GM15510 (cell line): ENCODE data around the gene AQP5.

Experiments used
- POLR2A ChIP-seq: IDR thresholded peaks from 3 replicates; pipeline ENCODE4 v1.6.1; 2011; ENCODE audit warnings: borderline replicate concordance; ENCODE audit not compliant: insufficient read length; ENCODE audit errors: extremely low read depth

AQP5 gene

GRCh38 chr12:49953961-49954846, 7.5 kb upstream of the AQP5 start:
- no peak for TF ChIP-seq POLR2A

DNA sequence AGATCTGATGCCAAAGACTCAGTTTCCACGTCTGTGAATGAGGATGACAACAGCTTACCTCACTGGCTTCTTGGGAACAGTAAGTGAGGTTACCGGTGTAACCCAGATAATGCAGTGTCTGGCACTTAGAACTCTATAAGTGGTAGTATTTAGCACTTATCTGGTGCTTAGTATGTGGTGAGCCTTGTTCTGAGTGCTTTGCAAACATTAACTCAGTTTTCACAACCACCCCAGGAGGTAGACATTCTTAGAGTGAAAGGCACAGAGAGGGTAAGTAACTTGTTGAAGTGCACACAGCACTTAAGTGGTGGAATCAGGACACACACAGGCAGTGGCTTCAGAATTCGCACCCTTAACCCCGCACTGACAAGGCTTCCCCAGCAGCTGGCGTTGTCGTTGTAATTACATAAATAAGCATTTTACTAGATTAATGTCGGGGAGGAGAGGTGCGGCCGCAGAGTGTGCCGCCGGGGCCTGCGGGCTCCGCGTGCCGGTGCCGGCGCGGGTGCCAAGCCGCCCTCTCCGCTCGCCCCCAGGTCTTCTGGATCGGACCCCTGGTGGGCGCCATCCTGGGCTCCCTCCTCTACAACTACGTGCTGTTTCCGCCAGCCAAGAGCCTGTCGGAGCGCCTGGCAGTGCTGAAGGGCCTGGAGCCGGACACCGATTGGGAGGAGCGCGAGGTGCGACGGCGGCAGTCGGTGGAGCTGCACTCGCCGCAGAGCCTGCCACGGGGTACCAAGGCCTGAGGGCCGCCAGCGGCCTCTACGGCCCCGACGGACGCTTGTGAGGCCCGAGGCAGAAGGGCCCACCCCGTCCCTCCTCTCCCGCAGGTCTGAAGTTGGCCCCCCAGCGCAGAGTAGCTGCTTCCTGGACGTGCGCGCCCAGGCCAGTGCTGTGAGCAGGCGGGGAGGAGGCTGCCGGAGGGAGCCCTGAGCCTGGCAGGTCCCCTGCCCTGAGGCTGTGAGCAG, 6.5 kb upstream of the AQP5 start:
- no peak for TF ChIP-seq POLR2A

DNA sequence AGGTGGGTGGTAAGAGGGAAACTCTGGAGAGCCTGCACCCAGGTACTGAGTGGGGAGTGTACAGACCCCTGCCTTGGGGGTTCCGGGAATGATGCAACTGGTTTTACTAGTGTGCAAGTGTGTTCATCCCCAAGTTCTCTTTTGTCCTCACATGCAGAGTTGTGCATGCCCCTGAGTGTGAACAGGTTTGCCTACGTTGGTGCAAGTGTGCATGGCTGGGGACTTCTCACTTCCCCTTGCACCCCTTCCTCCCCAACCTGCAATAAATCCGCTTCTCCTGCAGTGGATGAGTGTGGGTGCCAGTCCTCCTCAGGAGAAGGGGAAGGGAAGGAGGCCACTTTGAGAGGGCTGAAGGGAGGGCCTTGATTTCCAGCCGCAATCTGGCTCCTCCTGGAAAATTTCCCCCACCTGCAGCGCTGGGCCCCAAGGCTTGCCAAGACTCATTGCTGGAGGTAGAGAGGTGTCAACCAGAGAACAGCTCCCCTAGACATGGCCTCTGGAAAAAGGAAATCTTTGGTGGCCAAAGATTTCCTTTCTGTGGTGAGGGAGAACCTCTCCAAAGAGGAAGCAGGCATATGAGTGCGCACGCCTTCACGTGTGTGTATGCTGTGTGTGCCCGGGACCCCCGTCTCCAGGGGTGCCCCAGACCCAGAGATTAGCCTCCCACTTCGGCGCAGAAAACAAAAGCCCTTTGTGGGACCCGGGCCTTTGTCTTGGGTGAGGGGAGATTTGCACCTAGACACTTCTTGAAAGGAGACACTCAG, 5.6 kb upstream of the AQP5 start:
- TF ChIP-seq POLR2A = no peak

DNA sequence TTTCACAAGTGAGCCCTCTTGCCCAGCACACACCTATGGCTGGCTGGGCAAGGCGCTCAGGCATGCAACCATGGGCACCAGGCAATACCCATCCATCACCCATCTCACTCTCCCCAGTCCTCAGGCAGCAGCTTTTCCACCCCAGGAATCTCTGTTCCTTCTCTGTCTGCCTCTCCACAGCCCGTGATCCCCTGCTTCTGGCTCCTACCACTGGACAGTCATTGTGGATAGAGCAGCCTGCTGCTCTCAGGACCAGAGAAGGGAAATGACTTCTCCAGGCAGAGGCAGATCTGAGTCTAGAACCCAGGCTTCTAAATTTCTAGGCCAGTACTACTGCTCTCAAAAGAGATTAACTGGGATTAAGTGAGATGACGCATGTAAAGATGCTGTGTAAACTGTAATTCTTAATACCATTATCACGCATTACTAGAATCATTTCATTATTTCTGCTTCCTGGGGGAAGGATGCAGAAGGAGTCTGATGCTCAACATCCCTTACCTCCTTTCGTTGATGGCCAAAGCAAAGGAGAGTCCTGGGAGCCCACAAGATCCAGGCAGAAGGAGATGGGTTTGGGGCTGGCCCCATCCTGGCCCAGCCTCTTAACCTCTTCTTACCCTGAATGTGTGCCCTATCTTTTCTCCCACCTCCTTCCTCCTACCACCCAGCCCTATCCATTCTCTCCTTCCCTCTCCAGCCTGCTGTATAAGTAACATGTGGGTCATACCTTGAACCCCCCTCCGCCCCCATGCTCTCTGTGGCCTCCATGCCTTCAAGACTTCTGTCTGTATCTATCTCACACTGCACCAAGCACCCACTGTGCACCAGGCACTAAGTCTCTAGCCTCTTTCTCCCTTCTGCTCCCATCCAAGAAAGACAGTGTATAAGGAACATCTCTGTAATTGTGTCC, 4.8 kb upstream of the AQP5 start:
- no peak for TF ChIP-seq POLR2A

GRCh38 chr12:49957570-49957967, 4.1 kb upstream of the AQP5 start:
- TF ChIP-seq POLR2A = no peak

GRCh38 chr12:49959685-49960473, 1.8 kb upstream of the AQP5 start:
- no peak for TF ChIP-seq POLR2A

GRCh38 chr12:49960474-49961110, 1.1 kb upstream of the AQP5 start:
- no peak for TF ChIP-seq POLR2A

- TF ChIP-seq POLR2A = no peak
Observed at GRCh38 chr12:49961993-49962764, 507 bp downstream of the AQP5 start.

- no peak for TF ChIP-seq POLR2A
Observed at GRCh38 chr12:49962861-49963765, 1.4 kb downstream of the AQP5 start.

GRCh38 chr12:49963976-49964815, 2.5 kb downstream of the AQP5 start:
- no peak for TF ChIP-seq POLR2A
